HL-60 (cell line): ENCODE measurements around the gene COLQ.

Source experiments
- POLR2AphosphoS5 ChIP-seq: IDR thresholded peaks from 2 replicates; pipeline ENCODE4 v1.6.1; 2012; ENCODE audit warnings: low read depth
- SPI1 ChIP-seq: IDR thresholded peaks from 2 replicates; pipeline ENCODE4 v1.6.1; 2012; ENCODE audit warnings: low read depth, mild to moderate bottlenecking, borderline replicate concordance
- TF ChIP-seq, protein P1 (sequence below): IDR thresholded peaks from one replicate; pipeline ENCODE4 v1.5.1; 2011; ENCODE audit warnings: low read length, control low read depth, inconsistent platforms; ENCODE audit not compliant: insufficient read depth
- TF ChIP-seq, protein P2 (sequence below): IDR thresholded peaks from 2 replicates; pipeline ENCODE4 v1.6.1; 2012; ENCODE audit warnings: low read depth; ENCODE audit not compliant: insufficient replicate concordance

DNA sequence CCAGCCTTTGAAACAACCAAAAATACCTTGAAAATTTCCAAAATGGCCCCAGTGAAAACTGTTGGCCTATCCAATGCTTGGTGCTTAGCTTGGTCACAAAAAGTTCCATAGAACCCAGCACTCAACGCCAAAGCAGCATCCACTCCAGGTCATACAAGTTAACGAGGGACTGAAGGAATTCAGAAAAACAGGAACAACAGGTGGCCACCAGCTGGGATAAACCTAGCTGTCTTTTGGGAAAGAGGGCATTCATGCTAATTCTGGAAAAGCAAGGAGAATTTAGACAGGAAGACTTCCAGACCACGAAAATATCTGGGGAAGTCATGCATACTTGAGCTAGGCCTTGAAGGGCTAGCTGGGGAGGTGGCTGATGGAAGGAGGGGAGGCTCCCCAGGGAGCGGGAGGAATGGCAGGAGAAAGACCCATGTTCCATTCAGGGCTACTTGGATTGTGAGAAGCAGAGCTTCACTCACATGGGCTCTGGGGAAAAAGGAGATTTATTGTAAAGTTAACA, 28.6 kb downstream of the COLQ start:
- TF ChIP-seq, protein P1, sequence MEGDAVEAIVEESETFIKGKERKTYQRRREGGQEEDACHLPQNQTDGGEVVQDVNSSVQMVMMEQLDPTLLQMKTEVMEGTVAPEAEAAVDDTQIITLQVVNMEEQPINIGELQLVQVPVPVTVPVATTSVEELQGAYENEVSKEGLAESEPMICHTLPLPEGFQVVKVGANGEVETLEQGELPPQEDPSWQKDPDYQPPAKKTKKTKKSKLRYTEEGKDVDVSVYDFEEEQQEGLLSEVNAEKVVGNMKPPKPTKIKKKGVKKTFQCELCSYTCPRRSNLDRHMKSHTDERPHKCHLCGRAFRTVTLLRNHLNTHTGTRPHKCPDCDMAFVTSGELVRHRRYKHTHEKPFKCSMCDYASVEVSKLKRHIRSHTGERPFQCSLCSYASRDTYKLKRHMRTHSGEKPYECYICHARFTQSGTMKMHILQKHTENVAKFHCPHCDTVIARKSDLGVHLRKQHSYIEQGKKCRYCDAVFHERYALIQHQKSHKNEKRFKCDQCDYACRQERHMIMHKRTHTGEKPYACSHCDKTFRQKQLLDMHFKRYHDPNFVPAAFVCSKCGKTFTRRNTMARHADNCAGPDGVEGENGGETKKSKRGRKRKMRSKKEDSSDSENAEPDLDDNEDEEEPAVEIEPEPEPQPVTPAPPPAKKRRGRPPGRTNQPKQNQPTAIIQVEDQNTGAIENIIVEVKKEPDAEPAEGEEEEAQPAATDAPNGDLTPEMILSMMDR = no peak
- TF ChIP-seq POLR2AphosphoS5 = no peak
- TF ChIP-seq, protein P2, sequence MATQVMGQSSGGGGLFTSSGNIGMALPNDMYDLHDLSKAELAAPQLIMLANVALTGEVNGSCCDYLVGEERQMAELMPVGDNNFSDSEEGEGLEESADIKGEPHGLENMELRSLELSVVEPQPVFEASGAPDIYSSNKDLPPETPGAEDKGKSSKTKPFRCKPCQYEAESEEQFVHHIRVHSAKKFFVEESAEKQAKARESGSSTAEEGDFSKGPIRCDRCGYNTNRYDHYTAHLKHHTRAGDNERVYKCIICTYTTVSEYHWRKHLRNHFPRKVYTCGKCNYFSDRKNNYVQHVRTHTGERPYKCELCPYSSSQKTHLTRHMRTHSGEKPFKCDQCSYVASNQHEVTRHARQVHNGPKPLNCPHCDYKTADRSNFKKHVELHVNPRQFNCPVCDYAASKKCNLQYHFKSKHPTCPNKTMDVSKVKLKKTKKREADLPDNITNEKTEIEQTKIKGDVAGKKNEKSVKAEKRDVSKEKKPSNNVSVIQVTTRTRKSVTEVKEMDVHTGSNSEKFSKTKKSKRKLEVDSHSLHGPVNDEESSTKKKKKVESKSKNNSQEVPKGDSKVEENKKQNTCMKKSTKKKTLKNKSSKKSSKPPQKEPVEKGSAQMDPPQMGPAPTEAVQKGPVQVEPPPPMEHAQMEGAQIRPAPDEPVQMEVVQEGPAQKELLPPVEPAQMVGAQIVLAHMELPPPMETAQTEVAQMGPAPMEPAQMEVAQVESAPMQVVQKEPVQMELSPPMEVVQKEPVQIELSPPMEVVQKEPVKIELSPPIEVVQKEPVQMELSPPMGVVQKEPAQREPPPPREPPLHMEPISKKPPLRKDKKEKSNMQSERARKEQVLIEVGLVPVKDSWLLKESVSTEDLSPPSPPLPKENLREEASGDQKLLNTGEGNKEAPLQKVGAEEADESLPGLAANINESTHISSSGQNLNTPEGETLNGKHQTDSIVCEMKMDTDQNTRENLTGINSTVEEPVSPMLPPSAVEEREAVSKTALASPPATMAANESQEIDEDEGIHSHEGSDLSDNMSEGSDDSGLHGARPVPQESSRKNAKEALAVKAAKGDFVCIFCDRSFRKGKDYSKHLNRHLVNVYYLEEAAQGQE = no peak
- no peak for TF ChIP-seq SPI1
